GM10847 (cell line): ENCODE results near the gene KRTAP5-3.

Source experiments
- POLR2A ChIP-seq: IDR thresholded peaks from 2 replicates; pipeline ENCODE4 v1.6.1; 2011; ENCODE audit not compliant: insufficient read length; ENCODE audit errors: extremely low read depth

KRTAP5-3 gene

DNA sequence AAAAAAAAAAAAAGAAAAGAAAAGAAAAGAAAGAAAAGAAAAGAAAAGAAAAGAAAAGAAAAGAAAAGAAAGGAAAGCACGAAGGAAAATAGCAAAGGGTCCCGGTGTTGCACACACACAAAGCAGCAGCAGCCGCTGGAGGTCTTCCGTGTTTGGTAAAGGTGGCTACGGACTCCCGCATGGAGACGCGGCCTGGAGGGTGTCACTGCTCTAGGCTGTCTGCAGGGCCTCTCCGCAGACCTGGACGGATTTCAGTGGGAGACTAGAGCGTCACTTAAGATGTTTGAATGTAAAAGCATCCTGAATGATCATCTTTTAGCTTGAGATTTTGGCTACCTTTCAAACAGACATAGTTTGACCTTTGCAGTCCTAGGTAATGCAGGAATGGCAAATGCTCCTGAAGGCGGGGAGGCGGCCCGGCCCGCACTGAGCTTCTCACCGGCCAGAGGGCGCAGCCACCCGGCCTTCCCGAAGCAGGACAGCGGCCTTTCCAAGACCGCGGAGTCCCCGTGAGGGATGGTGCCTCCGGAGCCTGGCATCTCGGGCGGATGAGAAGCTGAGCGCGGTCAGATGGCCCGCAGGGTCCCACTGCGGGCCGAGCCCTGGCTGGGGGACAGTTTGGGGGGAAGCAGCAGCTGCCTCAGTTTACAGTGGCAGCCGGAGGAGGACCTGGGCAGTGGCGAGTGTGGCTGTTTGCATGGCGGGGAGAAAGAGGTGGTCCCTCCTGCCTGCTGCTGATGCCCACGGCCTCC is 39.8 kb upstream of the KRTAP5-3 start:
- no peak for TF ChIP-seq POLR2A

DNA sequence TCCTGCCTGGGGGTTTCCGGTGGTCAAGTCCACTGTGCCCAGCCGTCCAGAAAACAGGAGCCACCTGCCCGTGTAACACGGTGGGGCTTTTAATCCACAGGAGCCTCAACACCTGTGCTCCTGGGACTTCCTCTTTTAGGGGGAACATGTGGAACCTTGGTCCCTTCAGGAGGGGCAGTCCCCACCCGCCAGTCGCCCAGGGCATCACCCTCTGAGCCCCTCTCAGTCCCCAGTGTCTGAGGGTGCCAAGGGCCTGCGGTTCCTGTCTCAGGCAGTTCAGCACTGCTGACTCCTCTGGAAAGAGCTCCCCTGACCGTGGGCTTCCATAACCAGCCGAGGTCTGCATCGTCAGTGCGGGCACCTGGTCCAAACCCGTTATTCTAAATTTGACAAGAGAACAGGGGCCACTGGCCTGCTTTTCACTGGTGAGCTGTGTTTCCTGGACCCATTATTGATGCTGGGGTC is 37.1 kb upstream of the KRTAP5-3 start:
- TF ChIP-seq POLR2A = no peak

DNA sequence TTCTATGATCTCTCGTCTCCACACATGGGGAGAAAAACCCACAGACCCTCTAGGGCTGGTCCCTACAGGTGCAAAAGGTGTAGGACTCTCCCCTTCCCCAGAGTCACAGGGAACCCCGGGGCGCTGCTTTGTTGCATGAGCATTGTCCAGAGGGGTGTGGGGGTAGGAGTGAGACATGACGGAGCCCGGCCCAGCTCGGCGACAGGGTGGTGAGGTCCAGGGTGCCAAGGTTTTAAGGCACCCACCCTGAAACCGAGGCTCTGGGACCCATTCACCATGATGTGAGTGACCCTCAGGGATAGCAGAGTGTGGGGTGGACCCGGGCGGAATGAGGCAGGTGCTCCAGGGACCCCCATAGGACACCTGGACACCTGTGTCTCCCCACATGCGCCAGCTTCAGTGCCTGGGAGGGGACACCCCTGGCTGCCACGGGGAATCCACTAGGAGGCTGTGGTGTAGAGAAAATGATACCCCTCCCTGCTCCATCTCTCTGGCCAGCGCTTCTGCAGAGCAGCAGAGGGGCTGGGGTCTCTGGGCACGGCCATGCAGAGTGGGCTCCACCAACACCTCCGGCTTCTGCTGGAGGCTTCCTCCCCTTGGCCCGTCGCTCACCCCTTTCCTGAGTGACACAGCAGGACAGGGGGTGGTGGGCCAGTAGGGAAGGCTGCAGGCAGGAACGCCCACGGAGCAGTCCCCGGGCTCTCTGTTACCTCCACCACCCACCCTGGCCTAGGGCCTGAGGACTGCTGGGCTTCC is 36.5 kb upstream of the KRTAP5-3 start:
- TF ChIP-seq POLR2A = no peak

- TF ChIP-seq POLR2A = no peak
Measured at GRCh38 chr11:1643146-1643690, 35.0 kb upstream of the KRTAP5-3 start.

DNA sequence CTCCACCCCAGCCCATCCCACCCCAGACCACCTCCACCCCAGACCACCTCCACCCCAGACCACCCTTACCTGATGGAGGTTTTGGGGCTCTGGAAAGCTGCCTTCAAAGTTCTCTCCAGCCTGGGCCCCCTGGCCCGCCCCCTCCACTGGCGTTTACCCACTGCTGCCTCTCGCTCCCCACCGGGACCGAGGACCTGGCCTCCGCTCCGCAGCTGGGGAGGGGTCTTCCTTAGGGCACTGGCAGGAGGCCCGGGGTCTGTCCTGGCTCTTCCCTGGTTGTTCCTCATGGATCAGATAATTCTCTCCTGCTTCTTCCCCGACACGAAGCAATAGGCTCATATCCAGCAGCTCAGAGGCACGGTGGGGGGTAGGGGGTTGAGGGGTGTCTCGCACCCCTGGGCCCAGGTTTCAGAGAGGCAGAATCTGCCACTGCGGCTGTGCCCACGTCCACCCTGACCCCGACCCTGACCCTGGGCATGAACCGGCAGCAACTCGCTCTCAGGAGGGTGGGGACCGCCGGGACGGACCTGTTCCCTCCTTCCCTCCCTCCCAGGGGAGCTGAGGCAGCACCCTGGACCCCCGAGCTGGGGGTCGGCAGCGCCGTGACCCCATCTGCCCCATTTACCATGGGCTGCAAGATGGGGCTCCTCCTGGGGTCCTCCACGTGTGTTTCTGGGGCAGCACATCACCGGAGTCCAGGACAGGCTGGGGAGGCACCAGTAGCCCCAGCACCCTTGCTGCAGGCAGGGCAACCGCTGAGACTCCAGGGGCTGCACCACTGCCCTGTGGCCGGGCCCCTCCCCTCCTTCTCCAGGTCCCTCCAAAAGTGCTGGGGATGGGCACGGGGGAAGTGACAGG is 34.3 kb upstream of the KRTAP5-3 start:
- no peak for TF ChIP-seq POLR2A

DNA sequence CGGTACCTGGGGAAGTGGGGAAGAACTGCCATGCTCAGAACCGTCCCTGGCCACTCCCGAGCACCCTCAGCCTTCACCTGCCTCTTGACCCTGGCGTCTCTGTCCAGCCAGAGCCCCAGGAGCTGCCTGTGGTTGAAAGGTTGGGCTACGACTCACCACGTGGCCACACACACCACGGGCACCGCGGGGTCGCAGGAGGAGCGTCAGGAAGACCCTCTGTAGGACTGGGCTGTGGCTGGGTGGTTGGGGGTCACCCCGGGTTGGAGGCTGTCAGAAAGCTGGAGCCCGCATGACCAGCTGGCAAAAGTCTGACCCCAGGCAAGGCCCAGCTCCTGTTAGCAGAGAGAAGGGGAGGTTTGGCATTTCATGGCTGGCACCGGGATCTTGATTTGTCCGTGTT is 32.8 kb upstream of the KRTAP5-3 start:
- no peak for TF ChIP-seq POLR2A

GRCh38 chr11:1640076-1640946 is 32.0 kb upstream of the KRTAP5-3 start:
- TF ChIP-seq POLR2A = no peak

- TF ChIP-seq POLR2A = no peak
Measured at GRCh38 chr11:1639666-1640065, 31.4 kb upstream of the KRTAP5-3 start.

- TF ChIP-seq POLR2A = no peak
Measured at GRCh38 chr11:1639102-1639620, 30.9 kb upstream of the KRTAP5-3 start.

DNA sequence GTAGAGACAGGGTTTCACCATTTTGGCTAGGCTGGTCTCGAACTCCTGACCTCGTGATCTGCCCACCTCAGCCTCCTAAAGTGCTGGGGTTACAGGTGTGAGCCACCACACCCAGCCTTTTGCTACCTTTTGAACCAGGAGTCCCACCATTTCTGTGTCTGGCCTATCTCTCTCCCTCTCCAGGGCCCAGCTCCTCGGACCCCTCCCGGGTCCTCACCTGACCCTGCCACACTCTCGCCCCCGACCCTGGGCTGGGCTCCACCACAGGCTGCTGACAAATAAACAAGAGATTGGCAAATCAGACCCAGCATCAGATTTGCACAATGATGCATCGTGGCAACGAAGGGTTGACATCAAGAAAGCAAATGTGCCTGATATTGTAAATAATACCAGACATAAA is 30.1 kb upstream of the KRTAP5-3 start:
- TF ChIP-seq POLR2A = no peak

DNA sequence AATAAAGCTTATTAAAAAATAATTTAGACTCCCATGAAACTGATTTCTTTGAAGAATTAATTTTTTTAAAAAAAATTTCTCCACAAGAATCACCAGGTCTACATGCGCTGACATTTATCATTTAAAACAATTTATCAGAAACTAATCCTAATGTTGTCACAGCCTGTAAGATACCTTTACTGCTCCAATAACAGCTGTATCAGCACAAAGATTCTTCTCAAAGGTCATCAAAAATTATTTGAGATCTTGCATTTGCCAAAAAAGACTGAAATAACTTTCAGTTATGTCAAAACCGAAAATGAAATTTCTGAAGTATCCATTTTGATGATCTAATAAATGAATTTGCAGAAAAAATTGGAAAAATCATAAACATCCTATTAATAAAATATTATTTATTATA is 29.4 kb upstream of the KRTAP5-3 start:
- TF ChIP-seq POLR2A = no peak

DNA sequence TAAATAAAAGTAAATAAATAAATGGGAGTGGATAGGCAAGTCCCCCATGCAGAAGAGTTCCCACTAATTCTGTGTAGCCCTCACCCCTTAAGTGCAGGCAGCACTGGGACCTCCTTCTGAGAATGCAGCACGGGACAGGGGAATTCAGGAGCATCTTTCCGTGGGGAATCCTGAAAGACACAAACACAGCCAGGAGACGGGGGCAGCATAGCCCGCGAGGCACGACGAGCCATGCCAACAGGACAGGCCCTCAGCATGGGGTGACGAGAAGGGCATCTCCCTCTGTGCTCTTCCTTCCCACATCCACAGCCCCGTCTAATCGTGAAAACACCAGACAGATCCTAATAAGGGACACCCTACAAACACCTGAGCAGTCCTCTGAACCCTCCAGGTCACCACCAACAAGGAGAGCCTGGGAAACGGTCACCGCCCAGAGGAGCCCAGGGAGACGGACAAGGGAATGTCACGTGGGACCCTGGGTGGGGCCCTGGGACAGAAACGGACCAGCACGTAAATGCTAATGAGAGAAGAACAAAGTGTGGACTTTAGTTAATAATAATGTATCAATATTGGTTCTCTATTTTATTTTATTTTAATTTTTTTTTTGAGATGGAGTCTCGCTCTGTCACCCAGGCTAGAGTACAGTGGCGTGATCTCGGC is 28.2 kb upstream of the KRTAP5-3 start:
- no peak for TF ChIP-seq POLR2A

DNA sequence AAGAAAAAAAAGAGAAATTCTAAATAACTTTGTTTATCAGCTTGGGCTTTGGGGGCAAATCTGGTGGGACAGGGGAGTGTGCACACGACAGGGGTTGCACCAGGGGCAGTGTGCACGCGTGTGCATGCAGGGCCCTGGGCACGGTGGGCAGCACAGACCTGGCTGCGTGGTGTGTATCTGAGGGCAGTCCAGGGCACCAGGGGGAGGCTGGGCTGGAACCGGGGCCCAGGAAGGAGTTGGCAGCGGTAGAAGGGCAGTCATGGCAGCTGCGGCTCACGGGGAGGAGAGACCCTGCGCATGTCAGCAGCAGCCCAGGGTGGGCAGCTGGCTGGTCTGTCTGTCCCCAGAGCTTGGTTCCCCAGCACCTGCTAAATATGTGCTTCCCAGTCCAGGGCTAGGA is 25.6 kb upstream of the KRTAP5-3 start:
- no peak for TF ChIP-seq POLR2A
